Measurements from ENCODE around the gene TNFRSF9. TPM values are rescaled to one million over a fixed set of nuclear protein-coding genes. Genes with fewer than 3 reads are reported as not detected.

The TNFRSF9 gene
- total and polyA plus RNA-seq, 2 experiments from 2014 or later: not detected

DNA sequence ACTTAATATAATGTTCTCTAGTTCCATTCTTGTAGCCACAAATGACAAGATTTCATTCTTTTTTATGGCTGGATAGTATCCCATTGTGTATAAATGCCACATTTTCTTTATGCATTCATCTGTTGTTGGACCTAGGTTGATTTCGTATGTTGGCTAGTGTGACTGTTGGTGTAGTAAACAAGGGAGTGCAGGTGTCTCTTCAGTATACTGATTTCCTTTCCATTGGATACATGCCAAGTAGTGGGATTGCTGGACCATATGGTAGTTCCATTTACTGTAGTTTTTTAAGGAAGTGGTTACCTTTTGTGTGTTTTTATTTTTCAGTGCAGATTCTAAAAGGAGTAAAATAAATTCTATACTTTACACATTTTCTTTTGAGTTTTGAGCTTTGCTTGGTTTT is 26.6 kb upstream of the TNFRSF9 start:
- H3K36me3 ChIP-seq (ENCODE audit: insufficient read depth): peaks cover 74% of the 10 kb centered on the region
- no peak overlapping the region for H3K4me2 ChIP-seq
- no peaks in the 10 kb centered on the region for H3F3A ChIP-seq (replicated peaks; ENCODE audit: low read depth)
- Mint-ChIP-seq H3K4me3 (no peak overlapping the region), H3K36me3 (ENCODE audit: low read depth) (peaks cover 84% of the 10 kb centered on the region), H3K27me3 (ENCODE audit: insufficient read depth, low read depth, poor library complexity) (peaks cover 6% of the 10 kb centered on the region), H3K9me3 (no peaks in the 10 kb centered on the region; the same call in 2 of the 3 replicates), H3K4me1 (peaks cover 2% of the 10 kb centered on the region; the same call in 1 of the 3 replicates), H3K27ac (no peak overlapping the region)
- no peaks in the 10 kb centered on the region for H3K27me3 ChIP-seq (ENCODE audit: insufficient read depth)
- TF ChIP-seq CREB1 (CRISPR knock-in tag; IDR thresholded peaks at IDR 0.05; ENCODE audit: low read depth): no peak
- TF ChIP-seq POLR2AphosphoS5 (IDR thresholded peaks at IDR 0.05; ENCODE audit: low read depth): no peak
- TF ChIP-seq ZNF331 (CRISPR knock-in tag; IDR thresholded peaks at IDR 0.05; ENCODE audit: low read depth): no peak
- TF ChIP-seq ZNF462 (CRISPR knock-in tag; IDR thresholded peaks at IDR 0.05): no peak
- no peak overlapping the region for H3K4me3 ChIP-seq
- no peaks in the 10 kb centered on the region for H3K9me2 ChIP-seq (ENCODE audit: insufficient read depth)
- no peak for DNase-seq (ENCODE audit: low spot score)
- ATAC-seq: no peak
- H4K20me1 ChIP-seq (replicated peaks; ENCODE audit: insufficient read depth): peaks cover 29% of the 10 kb centered on the region
- peaks cover 72% of the 10 kb centered on the region for H3K79me2 ChIP-seq (replicated peaks; ENCODE audit: insufficient read depth)
- H3K27ac ChIP-seq (ENCODE audit: low read depth): 0 out of 2 replicates have a peak overlapping the region, but pooled peaks have one; percentile 5
- H2AFZ ChIP-seq: no peak overlapping the region
- no peaks in the 10 kb centered on the region; the same call in 1 of the 2 replicates for H3K4me1 ChIP-seq (ENCODE audit: insufficient read depth)

DNA sequence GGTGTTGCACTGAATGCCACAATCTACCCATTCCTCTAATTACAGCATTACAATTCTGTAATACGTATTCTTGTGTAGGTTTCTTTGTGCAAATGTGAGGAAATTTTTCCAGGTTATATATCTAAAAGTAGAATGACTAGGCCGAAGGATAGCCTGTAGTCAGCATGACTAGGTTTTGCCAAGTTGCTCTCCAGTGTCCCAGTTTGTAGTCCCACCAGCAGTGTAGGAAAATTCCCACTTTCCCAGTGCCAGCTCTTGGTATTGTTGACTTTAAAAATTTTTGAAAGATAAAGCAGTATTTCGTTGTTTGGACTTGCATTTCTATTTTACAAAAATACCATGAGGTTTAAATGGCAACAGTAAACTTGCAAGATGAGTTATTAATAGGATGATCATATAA is 23.8 kb upstream of the TNFRSF9 start:
- peaks cover 50% of the 10 kb centered on the region for H3K36me3 ChIP-seq (ENCODE audit: insufficient read depth)
- no peaks in the 10 kb centered on the region; the same call in 2 of the 3 replicates for H3K9me3 Mint-ChIP-seq
- TF ChIP-seq ZNF114 (CRISPR knock-in tag; IDR thresholded peaks at IDR 0.05) (no peak), STAT1 (IDR thresholded peaks at IDR 0.05; ENCODE audit: unreplicated experiment) (no peak), POLR2AphosphoS5 (IDR thresholded peaks at IDR 0.05; ENCODE audit: low read depth) (no peak), CREB1 (CRISPR knock-in tag; IDR thresholded peaks at IDR 0.05; ENCODE audit: low read depth) (no peak), EZH2phosphoT487 (IDR thresholded peaks at IDR 0.05; ENCODE audit: unreplicated experiment) (no peak), EZH2 (IDR thresholded peaks at IDR 0.05; ENCODE audit: low read depth, unreplicated experiment) (no peak), JUNB (IDR thresholded peaks at IDR 0.05; ENCODE audit: unreplicated experiment) (no peak), ZNF331 (CRISPR knock-in tag; IDR thresholded peaks at IDR 0.05; ENCODE audit: low read depth) (no peak), CTCF (conservative IDR thresholded peaks at IDR 0.05; ENCODE audit: low read depth in 2 of 2) (no peak)

More for the DNA sequence above, 23.8 kb upstream of the TNFRSF9 start:
- Histone ChIP-seq H3F3A (replicated peaks; ENCODE audit: low read depth) (no peaks in the 10 kb centered on the region; the same call in 1 of the 2 replicates), H3K27me3 (ENCODE audit: insufficient read depth) (no peaks in the 10 kb centered on the region), H3K4me3 (no peak overlapping the region), H3K9me2 (ENCODE audit: insufficient read depth) (no peaks in the 10 kb centered on the region), H3K27ac (ENCODE audit: low read depth) (no peak overlapping the region), H4K20me1 (replicated peaks; ENCODE audit: insufficient read depth) (peaks cover 30% of the 10 kb centered on the region), H2AFZ (no peak overlapping the region), H3K79me2 (replicated peaks; ENCODE audit: insufficient read depth) (peaks cover 73% of the 10 kb centered on the region), H3K4me2 (no peak overlapping the region), H3K4me1 (ENCODE audit: insufficient read depth) (peaks cover 8% of the 10 kb centered on the region)
- Mint-ChIP-seq H3K36me3 (ENCODE audit: low read depth) (peaks cover 64% of the 10 kb centered on the region), H3K27ac (no peak overlapping the region), H3K4me3 (no peak overlapping the region; the same call in 2 of the 3 replicates), H3K4me1 (peaks cover 6% of the 10 kb centered on the region; the same call in 1 of the 3 replicates), H3K27me3 (ENCODE audit: insufficient read depth, low read depth, poor library complexity) (peaks cover 10% of the 10 kb centered on the region)
- DNase-seq (ENCODE audit: low spot score) (no peak), ATAC-seq (no peak)

Data from GM23338 (cell line).